GM21390 (cell line): Measurements from ENCODE around the gene CCIN.

Experiments
- ATAC-seq: cut with Tn5 transposase; IDR thresholded peaks from one replicate; pipeline ENCODE4 v1.9.1; 2021; ENCODE audit not compliant: unreplicated experiment

The CCIN gene

DNA sequence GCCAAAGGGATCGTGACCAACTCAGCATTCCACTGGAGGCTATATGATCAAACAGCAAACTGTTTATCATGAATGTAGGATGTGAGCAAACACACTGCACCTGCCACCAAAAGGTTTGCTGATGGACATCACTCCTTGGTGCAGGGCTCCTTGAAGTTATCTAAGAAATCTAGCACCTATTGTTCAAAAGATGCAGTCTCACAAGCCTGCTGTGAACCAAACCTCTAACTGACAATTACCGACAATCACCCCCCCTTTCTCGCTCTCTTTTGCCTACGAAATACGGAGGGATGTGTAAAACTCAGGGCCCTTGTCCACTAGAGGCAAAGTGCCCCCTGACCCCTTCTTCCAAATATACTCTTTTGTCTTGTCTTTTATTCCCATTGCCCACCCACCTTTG, 19.0 kb downstream of the CCIN start:
- ATAC-seq: no peak

DNA sequence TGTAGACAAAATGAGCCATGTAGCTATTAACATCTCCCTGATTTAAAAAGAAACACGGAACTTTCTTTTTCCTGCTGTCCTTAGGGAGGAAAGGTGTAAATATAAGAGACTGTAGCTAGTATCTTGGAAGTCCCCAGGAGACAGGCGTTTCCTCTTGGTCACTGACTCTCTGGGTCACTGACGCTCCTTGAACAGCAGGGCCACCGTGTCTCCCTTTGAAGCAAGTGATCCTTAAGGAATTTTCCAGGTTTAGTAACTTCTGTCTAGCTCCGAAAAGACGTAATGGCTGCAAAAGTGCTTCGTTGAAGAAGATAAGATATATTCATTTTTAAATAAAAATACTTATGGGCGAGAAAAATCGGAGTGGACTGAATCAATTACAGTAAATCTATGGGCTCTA, 20.8 kb downstream of the CCIN start:
- no peak for ATAC-seq

DNA sequence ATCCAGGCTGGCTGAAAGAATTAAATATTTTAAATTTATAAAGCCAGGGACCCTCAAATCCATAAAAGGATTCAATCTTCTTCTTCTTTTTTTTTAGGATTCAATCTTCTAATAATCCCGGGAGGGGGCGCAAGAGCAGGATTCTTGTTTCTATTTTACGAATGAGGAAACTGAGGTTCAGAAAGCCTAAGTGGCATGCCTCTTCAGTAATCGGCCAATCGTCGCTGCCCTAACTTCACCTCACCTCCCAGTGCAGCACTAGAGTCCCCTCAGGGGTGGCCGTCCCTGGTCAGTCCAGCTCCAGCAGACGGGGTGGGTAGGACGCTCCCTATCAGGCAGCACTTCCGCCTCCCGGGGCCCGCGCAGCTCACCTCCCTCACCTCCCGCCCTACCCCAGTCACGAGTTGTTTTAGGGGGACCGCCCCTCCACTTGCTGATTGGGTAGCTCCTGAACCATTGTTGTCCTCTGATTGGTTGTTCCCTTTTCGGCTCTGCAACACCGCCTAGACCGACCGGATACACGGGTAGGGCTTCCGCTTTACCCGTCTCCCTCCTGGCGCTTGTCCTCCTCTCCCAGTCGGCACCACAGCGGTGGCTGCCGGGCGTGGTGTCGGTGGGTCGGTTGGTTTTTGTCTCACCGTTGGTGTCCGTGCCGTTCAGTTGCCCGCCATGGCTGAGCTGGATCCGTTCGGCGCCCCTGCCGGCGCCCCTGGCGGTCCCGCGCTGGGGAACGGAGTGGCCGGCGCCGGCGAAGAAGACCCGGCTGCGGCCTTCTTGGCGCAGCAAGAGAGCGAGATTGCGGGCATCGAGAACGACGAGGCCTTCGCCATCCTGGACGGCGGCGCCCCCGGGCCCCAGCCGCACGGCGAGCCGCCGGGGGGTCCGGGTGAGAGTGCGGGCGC, 21.5 kb downstream of the CCIN start, which contains the start of gene CLTA:
CLTA (plus strand) TSS at position 534 of the 902 bp plus-strand sequence; CDS start at position 670, 136 bp downstream.
- peak; percentile 98 for ATAC-seq

DNA sequence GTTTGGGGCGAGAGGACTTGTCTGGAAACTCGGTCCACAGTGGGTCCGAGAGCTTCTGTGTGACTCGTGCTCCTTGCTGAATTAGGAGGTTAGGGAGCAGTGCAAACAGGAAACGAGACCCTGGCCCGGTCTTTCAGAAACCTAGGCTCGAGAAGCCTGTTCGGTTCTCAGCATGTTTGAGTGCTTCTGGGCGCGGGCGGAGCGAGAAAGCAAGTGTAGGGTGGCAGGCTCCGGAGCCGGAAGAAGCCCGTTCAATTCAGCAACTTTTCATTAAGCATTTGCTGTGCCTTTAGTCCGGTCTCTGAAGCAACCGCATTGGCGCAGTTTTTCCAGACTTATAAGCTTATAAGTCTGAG, 22.1 kb downstream of the CCIN start:
- ATAC-seq: peak; percentile 13

DNA sequence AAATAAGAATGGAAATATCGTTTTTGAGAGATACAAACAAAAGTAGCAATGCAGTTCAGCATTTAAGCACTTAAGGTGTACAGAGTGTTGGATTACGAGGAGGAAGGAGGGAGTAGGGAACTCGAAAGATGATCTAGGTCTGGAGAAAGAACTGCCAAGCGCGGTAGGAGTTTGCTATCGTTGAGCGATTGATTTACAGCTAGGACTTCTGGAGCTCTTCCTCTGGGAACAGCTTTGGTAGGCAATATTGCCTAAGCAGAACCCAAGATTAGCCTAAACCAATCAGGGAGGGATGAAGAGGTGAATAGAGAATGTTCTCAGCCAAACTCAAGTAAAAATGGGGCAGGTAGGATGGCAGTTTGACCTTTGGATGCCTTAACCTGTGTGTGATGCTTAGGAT, 22.5 kb downstream of the CCIN start:
- ATAC-seq: no peak

DNA sequence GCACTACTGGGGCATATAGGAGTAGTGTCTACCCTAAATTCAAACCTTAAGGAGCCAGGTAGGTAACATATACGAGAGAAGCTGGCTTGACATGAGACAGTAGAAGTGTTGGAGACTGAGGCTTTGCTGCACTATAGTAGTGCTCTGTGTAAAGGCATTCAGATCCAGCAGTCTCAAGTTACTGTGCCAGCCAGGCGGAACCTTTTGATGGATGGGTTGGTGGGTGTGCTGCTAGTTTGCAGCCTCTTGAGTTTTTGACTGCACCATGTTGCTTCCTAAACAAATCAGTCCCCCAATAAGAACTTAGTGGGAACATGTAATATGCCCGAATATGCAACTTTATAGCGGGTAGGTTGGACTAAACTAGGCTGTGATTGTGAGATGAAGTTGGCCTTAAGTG, 23.0 kb downstream of the CCIN start:
- ATAC-seq: no peak

- no peak for ATAC-seq
Measured at GRCh38 chr9:36193023-36193422, 23.8 kb downstream of the CCIN start.

GRCh38 chr9:36194326-36195000, 25.3 kb downstream of the CCIN start:
- no peak for ATAC-seq

DNA sequence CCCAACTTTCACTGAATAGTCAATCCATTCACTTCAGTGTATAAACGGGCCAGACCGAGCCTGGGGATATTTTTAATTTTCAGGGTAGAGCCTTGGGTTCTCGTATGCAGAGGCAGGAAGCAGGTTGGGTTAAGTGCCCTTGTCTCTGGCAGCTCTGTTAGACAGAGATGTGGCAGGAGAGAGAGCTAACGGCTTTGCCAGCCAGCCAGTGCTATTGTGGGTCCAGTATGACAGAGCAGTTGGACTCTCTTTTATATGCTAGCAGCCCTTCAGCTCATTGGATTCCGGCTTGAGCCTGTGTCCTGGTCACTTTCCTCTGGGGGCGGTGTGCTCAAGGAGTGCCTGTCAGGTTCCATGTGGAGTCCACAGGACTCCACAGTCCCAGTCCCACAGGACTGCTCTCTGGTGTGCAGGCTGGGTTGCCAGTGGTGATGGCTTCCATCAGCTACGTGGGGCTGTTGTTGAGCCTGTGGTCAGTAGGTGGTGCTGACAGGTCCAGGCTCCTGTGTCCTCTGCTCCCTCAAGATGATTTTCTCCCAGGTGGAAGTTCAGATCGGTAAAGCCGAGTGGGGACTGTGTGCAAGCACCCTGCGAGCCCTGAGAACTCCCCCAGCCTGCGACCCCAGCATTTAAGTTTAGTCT, 35.8 kb downstream of the CCIN start:
- ATAC-seq: no peak

GRCh38 chr9:36207016-36207415, 37.8 kb downstream of the CCIN start:
- ATAC-seq: no peak

GRCh38 chr9:36207546-36208012, 38.4 kb downstream of the CCIN start:
- no peak for ATAC-seq

- no peak for ATAC-seq
Measured at GRCh38 chr9:36208521-36209253, 39.5 kb downstream of the CCIN start.

GRCh38 chr9:36210722-36211121, 41.5 kb downstream of the CCIN start:
- ATAC-seq: no peak

GRCh38 chr9:36211510-36211909, 42.3 kb downstream of the CCIN start:
- no peak for ATAC-seq

- ATAC-seq: no peak
Measured at GRCh38 chr9:36213387-36213786, 44.2 kb downstream of the CCIN start.

DNA sequence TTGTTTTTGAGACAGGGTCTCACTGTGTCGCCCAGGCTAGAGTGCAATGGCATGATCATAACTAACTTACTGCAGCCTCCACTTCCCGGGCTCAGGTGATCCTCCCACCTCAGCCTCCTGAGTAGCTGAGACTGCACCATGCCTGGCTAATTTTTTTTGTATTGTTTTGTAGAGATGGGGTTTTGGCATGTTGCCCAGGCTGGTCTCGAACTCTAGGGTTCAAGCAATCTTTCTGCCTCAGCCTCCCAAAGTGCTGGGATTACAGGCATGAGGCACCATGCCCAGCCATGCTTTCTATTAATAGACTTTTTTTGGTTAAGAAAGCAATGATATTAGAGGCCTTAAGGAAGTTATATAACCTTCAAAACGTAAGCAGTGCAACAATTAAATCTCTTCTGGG, 44.8 kb downstream of the CCIN start:
- ATAC-seq: no peak

DNA sequence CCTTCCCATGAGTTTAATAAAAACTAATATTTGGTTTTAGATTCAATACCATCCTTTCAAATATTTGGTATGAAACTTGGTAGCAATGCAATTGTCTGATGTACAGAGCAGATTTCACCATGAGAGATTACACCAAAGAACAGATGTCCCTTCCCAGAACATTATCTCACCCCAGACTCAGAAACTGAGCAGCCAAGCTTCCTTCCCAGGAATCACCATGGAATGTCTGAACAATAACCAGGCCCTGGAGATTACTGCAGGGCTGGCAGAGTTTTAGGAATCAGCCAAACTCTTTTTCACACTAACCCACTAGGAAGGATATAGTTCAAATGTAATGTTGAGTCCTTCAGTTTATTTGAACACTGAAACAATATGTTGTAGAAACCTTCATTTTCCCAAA, 45.4 kb downstream of the CCIN start:
- no peak for ATAC-seq

GRCh38 chr9:36217256-36217968, 48.2 kb downstream of the CCIN start:
- no peak for ATAC-seq

DNA sequence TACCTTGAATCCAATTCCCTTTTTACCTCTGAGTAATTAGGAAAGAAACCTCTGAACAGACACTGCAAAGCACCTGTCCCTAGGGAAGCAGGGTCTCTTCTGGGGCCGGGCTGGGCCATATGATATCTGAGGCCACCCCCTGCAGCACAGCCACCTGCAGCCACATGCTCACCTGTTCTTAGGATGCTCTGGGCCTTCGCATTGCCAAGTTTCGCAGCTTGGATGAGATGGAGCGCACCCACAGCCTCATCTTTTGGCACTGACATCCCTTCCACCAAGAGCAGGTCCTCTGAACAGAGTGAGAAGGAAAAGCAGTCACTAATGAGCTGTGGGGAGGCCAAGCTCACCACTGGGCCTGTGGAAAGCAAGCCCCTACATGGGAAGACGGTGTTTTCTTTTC, 48.8 kb downstream of the CCIN start:
- ATAC-seq: no peak

DNA sequence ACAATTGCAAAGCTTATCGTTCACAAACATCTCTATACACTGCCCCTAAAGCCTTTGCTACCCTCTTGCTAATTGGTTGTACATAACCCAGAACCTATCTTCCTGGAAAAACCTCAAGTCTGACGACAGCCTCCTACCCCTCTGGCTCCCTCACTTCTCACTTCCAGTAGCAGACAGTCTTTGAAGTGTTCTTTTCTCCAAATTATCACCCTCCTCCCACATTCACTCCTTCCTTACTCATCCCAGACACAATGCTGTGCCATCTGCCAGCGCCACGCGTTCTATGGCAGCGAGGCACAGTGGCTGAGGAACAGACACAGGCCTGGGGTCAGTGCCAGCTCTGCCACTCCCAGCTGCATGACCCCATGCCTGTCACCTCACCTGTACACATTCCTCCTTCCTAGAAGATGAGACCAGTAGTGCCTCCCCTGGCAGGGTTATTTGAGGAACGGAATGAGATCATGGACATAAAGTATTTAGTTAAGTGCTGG, 49.3 kb downstream of the CCIN start:
- ATAC-seq: no peak
